ENCODE results near the gene SLC35F6.

GRCh38 chr2:26735097-26735496, 29.0 kb upstream of the SLC35F6 start:
- TF ChIP-seq, protein P1, sequence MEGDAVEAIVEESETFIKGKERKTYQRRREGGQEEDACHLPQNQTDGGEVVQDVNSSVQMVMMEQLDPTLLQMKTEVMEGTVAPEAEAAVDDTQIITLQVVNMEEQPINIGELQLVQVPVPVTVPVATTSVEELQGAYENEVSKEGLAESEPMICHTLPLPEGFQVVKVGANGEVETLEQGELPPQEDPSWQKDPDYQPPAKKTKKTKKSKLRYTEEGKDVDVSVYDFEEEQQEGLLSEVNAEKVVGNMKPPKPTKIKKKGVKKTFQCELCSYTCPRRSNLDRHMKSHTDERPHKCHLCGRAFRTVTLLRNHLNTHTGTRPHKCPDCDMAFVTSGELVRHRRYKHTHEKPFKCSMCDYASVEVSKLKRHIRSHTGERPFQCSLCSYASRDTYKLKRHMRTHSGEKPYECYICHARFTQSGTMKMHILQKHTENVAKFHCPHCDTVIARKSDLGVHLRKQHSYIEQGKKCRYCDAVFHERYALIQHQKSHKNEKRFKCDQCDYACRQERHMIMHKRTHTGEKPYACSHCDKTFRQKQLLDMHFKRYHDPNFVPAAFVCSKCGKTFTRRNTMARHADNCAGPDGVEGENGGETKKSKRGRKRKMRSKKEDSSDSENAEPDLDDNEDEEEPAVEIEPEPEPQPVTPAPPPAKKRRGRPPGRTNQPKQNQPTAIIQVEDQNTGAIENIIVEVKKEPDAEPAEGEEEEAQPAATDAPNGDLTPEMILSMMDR (IDR thresholded peaks at IDR 0.05; ENCODE audit: low read length) = no peak
- TF ChIP-seq EZH2phosphoT487 (IDR thresholded peaks at IDR 0.05; ENCODE audit: low read length) = no peak

Measured in MM.1S (cell line).